Stimulated activated CD4-positive, alpha-beta T cell treated with anti-CD3 and anti-CD28 coated beads, Interleukin-12 subunit alpha, Interleukin-12 subunit beta, amount 100 ng/mL, for 4 hours (primary cell): Measurements from ENCODE around the gene GALNTL6.

Experiments
- DNase-seq: peaks from one replicate; pipeline ENCODE4 v3.0.0-alpha.2; 2020

GALNTL6 gene

GRCh38 chr4:172599554-172599953, 786.4 kb downstream of the GALNTL6 start:
- DNase-seq: no peak

DNA sequence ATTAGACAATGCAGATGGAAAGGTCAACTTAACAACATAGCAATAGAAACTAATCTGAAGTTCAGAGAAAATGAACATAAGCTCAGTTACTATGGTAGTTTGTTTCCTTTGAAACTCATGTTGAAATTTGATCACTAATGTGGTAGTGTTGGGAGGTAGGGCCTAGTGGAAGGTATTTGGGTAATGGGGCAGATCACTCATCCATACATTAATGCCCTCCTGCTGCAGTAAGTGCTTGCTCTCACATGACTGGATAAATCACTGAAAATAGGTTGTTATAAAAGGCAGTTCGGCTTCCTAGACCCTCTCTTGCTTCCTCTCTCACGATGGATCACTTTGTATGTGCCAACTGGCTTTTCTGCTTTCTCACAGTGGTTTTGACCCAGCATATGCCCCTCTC, 788.0 kb downstream of the GALNTL6 start:
- no peak for DNase-seq

DNA sequence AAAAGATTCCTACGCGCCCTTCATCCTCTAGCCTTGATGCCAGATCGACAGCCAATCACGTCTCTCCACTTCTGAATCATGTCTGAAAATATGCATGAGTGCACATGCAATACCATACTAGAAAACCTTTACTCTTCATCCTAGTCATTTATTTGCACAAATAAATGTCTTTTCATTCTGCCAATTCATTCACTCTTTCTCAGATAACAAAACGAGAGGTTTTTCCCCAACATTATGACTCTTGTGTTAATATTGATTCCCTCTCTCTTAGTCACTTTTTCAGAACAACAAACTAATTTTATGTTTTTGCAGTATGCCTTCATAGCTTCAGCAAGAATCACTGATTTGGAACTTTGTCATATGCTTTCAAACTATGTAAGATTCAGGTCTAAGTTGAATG, 806.0 kb downstream of the GALNTL6 start:
- DNase-seq: no peak

DNA sequence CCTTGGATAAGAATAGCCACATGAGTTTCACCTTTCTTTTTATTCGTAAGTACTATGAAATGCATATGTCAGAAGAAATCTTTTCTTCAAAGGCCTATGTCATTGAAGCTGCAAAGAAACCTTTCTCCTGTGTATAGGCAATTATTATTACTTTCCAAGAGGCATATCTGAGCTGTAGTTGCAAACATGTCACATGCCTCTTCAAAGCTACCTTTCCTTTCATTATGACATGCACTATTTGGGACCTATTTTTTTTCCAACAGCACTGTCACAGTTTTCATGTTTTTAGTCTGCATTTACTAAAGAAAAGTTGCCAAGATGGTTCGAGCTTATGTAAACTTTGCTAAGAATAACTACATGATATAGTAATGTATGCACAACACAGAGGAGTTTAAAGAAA, 806.6 kb downstream of the GALNTL6 start:
- no peak for DNase-seq

GRCh38 chr4:172628263-172628662, 815.1 kb downstream of the GALNTL6 start:
- DNase-seq: no peak

DNA sequence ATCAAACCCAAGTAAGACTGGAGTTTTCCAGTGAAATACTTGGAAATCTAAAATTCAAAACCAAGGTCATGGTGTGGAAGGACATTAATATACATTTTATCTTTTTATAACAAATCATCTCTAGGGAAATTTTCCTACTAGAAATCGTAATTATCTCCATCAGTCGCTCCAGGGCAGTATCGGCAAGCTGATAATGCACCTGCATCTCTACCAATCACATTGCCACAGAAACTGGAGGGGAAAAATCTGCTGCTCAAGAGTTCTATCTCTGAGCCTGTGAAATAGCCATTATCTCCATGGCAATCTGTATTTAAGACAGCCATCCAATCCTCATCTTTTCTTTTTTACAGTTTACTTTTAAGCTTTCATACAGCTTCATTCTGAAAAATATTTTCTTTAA, 817.1 kb downstream of the GALNTL6 start:
- DNase-seq: no peak

GRCh38 chr4:172631832-172632231, 818.6 kb downstream of the GALNTL6 start:
- DNase-seq: no peak

DNA sequence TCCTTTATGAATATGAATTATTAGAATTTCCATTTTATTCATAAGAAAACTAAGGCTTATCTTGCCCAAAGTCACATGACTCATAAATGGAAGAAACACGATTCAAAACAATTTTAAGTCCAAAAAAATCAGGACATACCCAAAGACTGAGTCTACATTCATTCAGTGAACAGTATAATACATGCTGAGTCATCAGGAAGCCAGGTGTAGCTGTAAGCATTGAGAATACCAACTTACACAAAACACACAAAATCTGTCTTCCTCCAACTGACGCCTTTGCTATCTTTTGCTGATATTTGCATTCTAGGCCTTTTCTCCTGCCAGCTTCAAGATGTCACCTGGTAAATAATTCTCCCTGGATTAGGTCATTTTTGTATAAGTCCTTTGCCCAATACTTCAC, 835.3 kb downstream of the GALNTL6 start:
- no peak for DNase-seq

DNA sequence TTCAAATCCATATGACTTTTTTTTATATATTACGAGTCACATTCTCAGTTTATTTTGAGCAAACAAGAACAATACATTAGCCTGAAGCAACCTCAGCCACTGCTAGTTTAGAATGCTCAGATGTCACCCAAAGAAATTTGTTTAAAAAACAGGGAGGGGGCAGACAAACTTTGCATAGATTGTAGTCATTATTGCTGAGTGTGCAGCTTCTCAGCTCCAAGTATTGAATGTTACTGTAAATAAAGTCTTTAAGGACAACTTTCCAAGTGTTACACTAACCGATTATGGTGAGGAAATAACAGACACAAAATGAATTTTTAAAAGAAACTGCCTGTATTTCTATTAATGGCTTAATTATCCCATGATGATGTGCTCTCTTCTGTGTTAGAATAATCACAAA, 835.9 kb downstream of the GALNTL6 start:
- no peak for DNase-seq

DNA sequence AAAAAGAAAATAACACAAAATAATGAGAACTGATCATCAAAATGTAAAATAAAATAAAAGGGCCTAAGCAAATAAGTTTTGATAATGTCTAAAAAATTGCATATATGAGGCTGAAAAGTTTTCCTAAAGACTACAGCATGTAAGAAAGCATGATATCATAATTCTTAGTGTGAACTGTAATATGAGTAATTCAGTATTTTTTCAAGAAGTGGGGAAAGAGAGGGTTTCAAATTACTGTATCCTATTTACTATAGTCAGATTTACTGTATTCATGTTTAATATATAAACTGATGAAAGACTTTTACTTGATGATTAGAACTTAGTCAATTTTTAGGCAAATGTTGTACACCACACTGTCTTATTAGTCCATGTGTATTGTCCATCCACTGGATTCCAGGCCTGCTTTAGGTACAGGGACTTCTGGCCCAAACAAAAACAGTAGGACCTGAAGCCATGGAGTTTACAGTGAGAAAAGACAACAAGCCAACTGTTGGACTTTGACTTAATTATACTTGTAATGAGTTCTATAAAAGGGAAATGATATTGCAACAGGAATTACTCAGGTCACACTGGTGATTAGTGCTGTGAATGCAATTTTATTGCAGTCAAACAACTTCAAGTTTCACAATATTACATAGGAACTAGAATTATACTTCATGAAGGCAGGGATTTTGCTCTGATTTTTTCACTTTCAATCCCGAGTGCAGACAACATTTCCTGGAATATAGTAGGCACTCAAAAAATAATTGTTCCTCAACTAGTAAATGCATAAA, 837.7 kb downstream of the GALNTL6 start:
- DNase-seq: no peak

DNA sequence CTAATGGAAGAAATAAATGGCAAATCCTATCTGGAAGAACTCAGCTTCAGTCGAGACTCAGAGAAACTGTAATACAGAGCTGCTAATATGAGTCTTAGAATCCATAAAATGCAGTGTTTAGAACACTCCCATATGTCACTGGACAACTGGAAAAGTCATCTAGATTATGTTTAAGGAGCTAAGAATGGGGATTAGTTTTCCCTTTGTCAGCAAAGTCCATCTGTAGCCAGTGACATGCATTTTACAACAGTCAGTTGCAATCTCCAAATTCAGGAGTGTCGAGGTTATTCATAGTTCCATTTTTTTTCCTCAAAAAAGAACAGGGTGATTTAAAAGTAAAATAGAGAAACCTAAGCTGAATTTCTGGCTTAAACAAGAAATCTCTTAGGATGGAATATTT, 838.8 kb downstream of the GALNTL6 start:
- DNase-seq: no peak

- DNase-seq: no peak
These were observed 839.2 kb downstream of the GALNTL6 start for GRCh38 chr4:172652369-172652768.

DNA sequence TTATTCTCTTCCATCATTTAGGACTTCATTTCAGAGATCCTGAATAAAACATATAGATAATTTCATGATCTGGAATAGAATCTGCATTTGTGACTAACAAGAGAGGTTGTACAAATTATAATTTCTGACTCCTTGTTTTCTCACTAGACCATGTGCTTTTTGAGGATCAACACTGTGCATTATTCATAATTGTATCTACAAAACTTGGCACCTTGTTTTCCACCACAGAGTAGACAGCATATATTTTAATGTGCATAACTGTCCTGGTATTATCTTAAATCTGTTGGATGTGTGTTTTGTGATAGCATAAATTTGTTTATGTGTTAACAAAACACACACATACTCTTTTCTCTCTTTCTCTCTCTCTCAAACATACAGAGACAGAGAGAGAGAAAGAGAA, 840.5 kb downstream of the GALNTL6 start:
- no peak for DNase-seq

DNA sequence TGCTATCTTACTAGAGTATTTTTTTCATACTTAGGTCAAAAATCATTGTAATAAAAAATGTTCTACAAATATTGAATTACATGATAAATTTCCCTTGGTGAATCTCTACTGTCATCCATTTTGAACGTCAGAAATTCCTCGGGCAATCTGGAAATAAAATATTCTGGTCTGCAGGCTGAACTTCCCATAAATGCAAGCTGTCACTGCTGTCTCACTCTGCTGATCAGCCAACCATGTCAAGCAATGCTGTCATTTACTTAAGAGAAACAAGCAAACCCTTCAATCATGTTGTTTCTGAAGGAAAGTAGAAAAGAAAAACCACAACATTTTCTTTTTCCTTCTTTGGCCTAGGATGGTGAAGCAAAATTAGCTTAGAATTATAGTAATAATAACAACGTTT, 841.3 kb downstream of the GALNTL6 start:
- DNase-seq: no peak

- no peak for DNase-seq
These were observed 842.9 kb downstream of the GALNTL6 start for GRCh38 chr4:172656055-172656454.

- DNase-seq: no peak
These were observed 843.9 kb downstream of the GALNTL6 start for GRCh38 chr4:172657081-172657480.

DNA sequence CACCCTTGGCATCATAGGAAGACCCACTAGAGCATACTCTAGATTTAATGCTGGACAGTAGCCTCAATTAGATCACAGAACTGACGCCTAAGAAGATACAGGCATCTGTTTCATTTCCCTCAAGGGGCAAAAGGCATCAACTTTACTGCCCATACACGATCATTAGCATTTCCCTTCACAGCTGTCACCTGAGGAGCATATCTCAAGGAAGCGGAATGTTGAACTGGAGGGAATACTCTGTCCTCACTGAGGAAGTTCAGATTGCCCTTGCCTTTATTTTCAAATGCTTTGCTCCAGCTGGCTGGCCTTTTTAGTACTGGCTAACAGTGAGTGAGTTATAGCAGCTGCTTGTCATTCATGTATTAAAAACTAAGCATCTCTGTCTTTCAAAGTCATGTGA, 847.0 kb downstream of the GALNTL6 start:
- DNase-seq: no peak

GRCh38 chr4:172662113-172662512, 848.9 kb downstream of the GALNTL6 start:
- no peak for DNase-seq

- no peak for DNase-seq
These were observed 853.6 kb downstream of the GALNTL6 start for GRCh38 chr4:172666711-172667368.

DNA sequence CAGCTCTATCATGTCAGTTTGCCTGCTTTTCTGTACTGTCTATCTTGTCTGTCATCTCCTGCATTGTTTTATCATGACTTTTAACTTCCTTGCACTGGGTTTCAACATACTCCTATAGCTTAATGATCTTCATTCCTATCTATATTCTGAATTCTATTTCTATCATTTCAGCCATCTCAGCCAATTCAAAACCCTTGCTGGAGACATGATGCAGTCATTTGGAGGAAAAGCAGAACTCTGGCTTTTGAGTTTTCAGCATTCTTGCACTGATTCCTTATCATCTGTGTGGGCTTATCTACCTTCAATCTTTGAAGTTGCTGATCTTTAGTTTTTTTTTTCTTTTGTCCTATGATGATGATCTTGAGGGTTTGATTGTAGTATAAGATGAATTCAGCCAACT, 861.6 kb downstream of the GALNTL6 start:
- DNase-seq: no peak

DNA sequence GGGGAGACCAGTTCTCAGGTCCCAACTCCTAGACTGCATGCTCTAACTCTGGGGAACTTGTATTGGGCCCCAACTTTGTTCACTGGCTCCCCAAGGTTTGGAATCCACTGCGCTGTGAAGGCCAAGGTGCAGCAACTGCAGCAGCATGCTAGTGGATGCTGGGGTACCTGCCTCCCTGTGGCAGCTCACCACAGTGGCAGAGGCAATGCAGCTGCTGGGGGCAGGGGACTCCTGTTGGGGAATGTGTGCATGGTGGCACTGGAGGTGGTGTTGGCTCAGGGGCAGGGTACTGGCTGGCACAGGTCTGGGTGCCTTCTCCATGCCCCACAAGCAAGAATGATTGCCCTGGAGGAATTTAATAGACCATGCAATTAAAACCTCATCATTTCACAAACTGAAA, 862.0 kb downstream of the GALNTL6 start:
- DNase-seq: no peak

DNA sequence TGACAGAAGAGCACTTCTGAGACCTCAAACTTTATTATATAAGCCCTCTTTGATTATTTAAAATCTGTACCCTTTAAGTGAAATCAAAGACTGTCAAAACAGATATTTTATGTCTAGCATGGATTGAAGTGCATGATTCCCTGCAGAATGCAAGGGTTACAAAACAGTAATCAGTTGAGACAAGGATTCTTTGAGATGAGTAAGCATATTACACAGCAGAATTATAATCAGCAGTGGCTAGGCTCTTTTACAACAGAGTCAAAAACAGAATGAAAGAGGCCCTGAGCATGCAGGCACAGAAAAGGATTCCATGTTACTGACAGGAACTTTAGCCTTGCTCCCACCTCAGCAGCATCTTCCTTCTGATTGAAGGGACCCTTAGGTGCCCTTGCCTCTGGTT, 867.5 kb downstream of the GALNTL6 start:
- DNase-seq: no peak

DNA sequence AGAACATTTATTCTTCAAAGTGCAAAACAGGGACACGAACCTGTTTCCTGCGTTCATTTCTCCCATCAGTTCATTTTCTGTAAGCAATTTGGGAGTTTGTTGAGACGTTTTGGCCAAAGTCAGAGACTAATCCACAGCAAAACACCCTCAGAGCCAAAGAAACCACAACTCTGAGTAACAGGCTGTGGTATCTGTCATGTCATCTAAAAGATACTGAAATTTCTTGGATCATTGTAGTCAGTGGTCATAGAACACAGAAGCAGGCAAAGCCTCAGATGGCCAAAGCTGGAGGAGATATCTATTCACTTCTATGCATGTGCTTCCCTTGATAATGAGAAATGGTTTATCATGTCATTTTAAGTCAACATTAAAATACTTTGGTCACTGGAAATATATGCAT, 869.8 kb downstream of the GALNTL6 start:
- no peak for DNase-seq

DNA sequence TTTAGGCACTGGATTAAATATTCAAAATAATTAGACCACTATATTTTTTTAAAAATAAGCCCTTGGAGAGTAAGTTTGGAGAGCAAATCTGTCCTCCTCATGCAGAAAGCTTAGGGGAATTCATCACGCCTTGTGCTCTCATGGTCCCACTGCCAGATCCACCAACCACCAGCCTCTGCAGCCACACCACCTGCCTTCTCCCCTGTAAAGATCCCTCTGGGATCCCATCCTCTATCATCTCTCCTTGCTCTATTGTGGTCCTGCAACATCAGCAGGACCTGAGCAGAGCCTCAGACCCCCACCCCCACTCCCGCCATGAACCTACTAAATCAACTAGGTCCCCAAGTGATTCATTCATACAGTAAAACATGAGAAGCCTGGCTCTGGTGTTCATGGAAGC, 872.8 kb downstream of the GALNTL6 start:
- no peak for DNase-seq

DNA sequence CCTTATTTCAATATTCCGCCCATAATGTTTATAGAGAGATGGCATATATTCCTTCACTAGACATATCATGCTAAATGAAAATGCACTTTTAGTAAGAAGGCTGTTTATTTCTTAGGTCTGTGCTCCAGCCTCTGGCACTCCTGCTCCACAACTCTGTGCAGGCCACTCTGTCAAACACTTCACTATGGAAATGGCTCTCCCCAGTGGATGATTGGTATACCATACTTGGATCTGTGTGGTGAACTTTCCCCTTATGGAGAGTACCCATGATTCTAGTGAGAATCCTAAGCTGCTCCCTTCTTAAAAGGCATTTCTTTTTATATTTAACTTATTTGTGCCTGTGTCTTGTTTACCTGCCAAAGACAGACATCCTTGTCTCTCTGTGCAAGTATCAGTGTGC, 875.3 kb downstream of the GALNTL6 start:
- no peak for DNase-seq
